GM21723 (cell line): ENCODE measurements around the gene HDGFL2.

Experiments
- ATAC-seq: cut with Tn5 transposase; IDR thresholded peaks from one replicate; pipeline ENCODE4 v1.9.1; 2021; ENCODE audit warnings: mild to moderate bottlenecking, moderate library complexity; ENCODE audit not compliant: unreplicated experiment

HDGFL2 gene

GRCh38 chr19:4550018-4550417 lies 77.9 kb downstream of the HDGFL2 start:
- ATAC-seq: no peak

- no peak for ATAC-seq
These were observed 78.5 kb downstream of the HDGFL2 start for GRCh38 chr19:4550479-4551050.
